Stimulated activated naive CD8-positive, alpha-beta T cell treated with anti-CD3 and anti-CD28 coated beads, Interleukin-15, Interleukin-2, amounts not matched to agents 100 U/mL and 50 U/mL, for 24 hours (primary cell): ENCODE results near the gene RPA3.

Experiments
- ATAC-seq: fragments of 150-1000 bp; cut with Tn5 transposase; one replicate; pipeline ENCODE4 v1.10.0; 2021
- DNase-seq: peaks from one replicate; pipeline ENCODE4 v3.0.0; 2021

Gene RPA3

DNA sequence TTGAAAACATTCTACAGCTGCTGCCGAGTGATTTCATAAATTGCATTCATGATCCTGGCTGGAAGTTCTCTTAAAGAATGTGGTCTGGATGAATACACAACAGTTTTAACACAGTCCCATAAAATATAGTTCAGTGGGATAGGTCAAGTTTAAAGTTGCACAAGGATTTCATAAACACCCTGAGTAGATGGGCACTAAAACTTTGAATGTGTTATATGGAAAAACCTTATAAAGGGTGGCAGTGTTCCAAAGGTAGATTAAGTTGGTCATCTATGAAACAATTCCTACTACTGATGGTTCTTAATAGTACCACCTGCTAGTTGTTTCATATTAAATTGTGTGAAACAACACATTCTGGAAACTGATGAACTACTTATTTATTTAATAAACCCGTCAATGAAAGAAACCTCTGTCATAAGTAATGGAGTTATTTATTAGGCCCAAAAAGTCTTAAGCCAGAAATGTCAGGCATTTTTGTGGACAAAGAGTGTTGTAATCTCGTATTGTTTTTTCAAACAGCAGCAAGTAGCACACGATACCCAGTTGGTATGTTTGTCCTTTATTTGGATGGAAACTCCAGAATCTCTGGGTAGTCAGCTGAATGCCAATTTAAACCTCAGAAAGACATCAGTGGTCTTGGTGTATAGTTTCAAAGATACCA, 14.3 kb upstream of the RPA3 start:
- ATAC-seq (peak; percentile 43), DNase-seq (no peak)

DNA sequence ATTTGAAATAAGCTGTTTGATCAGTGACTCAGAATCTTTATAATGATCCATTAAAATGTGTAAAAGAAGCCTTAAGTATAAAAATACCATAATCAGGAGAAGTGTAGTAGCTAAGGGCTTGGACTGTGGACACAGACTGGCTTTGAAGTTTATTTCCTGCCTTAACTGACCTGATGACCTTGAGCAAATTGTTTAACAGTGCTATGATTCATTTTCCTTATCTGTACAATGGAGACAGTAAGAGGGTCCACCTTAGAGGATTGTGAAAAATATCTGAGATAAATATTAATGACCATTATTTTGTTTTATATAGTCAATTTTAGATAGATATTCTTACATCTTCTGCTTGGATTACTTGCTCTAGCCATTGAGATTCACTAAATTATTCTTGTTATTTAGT, 13.3 kb upstream of the RPA3 start:
- no peak for DNase-seq
- ATAC-seq = no peak

DNA sequence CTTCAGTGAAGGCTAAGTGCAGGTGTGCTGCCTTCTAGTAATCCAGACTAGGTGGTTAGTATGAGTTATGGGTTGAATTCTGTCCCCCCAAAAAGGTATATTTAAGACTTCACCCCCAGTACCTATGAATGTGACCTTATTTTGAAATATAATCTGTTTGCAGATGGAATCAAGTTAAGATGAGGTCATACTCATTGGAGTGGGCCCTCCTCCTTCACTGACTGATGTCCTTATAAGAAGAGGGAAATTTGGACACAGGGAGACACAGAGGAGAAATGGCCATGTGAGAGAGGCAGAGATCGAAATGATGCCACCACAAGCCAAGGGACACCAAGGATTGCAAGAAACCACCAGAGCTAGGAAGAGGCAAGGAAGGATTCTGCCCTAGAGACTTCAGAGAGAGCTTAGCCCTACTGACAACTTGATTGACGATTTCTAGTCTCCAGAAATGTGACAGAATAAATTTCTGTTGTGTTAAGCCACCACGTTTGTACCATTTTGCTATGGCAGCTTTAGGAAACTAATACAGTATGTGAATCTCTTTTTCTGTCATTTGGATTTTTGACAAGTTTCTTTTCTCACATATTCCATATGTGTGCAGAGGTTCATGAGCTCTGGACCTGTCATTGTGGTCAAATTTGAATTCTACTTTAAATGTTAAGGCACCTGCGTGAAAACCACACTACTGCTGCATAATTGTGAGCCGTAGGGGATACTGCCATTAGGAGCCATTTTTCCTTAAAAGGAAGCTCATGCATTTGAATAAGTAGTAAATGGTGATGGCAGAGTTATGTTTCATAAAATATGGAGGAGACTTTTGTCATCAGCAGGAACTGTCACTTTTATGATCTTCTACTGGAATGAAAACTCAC, 2.6 kb upstream of the RPA3 start:
- ATAC-seq (peak; percentile 79), DNase-seq (no peak)

DNA sequence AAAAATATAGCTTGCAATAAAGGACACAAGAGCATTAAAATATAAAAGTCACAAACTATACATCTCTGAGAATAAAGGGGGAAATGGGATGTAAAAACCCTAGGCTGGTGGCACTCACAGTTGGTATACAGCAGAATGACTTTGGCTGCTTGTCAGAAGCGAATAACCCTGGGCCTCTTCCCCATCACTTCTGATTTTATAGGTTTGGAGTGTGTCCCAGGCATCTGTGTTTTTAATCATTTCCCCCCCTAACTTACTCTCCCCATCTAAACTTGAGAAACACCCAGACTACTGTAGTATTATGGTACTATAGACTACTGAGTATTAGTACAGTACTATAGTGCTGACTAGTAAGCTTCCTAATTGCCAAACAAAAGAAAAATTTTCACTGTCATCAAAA, 1.8 kb upstream of the RPA3 start:
- no peak for ATAC-seq
- DNase-seq = no peak

DNA sequence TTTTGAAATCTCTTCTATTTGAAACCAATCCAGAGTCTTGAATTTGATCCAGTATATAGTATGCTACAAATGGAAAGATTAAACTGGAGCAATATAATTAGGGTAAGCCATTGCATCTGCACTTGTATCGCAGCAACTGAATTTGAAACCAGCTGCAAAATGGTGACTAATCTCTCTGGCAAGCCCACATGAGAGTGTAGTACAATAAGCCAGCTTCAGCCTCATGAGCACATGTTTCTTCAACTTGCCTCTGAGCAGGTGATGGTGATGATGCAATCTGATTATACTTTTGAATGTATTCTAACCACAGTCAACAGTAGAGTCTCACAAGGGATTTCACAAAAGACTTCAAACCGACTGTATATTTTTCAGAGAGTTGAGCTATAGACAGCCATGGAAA, 829 bp upstream of the RPA3 start:
- ATAC-seq (peak; percentile 96), DNase-seq (peak; percentile 28)

DNA sequence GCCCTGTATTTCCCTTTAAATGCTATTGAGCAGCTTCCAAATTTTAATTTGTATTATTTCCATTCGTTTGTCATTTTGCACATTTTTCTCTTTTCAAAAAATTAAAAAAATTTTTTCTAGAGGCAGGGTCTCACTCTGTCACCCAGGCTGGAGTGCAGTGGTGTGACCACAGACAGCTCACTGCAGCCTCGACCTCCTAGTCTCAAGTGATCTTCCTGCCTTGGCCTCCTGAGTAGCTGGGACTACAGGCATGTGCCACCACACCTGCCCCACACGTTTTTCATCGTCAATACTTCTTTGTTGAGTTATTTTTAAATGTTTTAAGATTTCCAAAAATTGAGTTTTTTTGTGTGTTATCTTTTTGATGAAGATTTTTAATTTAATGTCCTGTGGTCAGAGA, 4.7 kb downstream of the RPA3 start:
- ATAC-seq (no peak), DNase-seq (no peak)

DNA sequence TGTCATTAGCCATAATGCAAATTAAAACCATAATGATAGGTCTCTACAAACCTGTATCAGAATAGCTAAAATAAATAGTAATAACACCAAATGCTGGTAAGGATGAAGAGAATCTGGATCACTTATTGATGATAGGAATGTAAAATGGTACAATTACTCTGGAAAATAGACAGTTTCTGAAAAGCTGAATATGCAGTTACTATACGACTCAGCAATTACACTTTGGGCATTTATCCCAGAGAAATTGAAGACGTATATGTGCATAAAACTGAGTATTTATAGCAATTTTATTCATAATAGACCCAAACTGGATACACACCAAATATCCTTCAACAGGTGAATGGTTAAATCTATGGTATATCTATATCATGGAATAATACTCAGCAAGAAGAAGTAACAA, 7.9 kb downstream of the RPA3 start:
- no peak for DNase-seq
- ATAC-seq = no peak

DNA sequence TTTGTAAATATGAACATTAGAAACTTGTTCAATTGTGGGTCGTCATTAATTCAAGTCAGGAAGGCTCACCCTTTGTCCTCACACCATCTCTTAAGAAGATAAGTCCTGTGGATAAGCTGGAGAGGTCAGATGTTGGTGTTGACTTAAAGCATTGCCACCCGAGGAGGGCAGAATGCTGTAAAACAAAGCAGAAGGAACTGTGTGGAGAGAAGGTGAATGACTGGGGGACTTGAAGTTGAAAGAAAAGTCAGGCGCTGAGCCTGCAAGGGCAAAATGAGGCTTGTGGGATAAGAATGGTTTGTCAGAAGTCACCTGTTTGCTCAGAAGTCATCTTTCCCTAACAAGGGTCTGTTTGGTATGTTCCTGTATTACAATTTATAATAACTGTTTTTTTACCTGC, 9.1 kb downstream of the RPA3 start:
- ATAC-seq (no peak), DNase-seq (no peak)

DNA sequence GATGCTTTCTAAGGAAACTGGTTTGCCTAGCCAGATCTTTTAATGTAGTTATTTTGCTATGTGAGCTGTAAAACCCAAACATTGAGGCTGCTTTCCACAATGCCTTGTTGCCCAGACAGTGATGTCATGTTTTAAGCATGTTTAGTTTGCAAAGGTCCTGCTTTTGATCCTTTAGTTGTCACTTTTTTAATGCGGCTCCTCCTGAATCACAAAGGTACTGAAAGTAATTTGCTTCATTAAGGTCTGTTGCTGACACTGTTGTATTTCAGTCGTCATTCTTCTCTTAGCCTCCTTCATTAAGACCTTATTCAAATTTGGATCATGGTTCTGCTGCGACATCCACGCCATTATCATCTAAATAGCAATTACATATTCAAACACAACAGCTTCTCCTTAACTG, 10.6 kb downstream of the RPA3 start:
- no peak for DNase-seq
- ATAC-seq = no peak

DNA sequence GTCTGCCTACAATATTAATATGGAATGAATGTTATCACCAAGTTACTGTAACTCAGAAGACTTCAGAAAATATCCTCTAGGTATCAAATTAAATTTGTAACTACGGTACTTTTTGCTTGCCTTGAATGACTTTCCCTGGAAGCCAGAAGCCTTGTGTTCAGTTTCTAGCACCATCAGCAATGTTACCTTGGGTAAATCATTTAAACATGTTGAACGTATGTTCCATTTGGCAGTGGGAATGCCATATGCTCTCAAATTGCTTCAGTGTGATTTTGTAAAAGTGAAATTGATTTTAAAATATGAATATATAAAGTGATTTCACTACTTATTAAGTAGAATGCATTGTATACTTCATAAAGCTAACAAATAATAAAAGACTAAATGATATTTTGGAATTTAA, 11.2 kb downstream of the RPA3 start:
- no peak for DNase-seq
- ATAC-seq = no peak

DNA sequence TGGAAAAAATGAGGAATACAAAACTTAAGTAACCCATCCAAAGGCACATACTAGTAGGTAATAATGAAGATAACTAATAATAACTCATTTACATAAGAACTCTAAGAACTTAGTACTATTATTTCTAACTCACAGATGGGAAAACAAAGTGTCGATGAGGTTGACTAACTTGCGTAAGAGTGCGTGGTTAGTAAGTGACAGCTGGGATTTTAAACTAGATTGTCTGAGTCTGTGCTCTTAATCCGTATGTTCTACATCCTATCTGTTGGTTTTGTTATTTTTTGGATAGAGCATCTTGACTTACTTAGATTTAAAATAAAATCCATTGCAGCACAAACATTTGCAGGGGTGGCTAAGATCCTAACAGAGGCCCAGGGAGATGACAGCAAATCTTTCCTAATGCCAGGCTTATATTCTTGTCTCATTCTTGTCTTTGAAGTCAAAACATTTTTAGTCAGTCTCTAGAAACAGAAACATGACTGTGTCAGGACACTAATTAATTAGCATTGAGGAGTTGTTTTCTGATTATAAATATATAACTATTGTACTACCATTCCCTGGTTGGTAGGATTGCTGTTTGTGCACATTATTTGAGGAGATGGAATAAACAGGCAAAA, 11.7 kb downstream of the RPA3 start:
- DNase-seq = no peak
- no peak for ATAC-seq

DNA sequence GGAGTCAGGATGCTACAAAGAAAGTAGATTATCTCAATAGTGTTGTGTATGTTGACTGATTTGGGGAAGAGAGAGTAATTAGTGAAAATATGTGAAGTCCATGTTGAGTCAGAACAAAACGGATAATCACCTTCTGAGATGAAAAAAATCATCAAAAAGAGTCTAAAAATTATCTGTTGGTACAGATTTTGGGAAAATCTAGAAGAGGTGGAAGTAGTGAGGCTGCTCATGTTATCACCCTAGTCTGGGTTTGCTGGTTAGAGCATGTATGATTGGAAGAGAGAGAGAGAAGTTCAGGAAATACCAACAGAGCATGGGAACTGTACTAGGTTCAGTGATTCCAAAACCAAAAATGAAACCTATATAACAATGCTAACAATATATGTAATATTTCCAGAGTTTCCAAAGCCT, 12.3 kb downstream of the RPA3 start:
- no peak for ATAC-seq
- no peak for DNase-seq

DNA sequence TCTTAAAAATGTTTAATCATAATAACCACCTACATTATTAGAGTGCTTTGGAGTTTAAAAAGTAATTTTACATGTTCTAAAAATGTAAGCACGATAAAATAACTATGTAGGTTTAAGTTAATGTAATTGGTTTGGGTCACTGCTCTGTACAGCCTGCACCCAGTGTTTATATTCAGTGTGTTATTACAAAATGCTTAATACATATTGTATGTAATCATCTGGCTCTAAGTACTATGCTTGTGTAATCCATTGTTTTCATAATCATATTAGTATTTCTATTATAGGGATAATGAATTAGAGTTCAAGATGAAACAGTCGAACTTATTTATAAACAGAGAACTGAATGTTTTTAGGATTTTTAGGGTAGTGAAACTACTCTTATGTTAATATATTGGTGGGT, 13.1 kb downstream of the RPA3 start:
- DNase-seq (no peak), ATAC-seq (no peak)

DNA sequence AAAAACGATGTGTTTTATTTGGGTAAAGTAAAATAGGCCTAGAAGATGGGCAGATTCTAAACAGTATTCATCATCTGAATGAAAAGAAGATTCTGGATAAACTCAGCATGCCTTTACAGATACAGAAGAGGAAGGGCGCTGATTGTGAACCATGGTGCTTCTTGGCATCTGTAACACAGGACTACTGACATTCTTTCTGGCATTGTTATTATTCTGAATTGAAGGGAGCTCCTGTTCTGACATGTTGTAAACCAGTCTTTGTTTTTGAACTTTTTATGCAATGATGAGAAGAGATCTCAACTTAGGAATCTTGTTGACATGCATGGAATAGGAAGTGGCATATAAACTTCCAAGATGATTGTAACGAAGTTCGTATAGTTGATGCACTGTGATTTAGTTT, 13.5 kb downstream of the RPA3 start:
- DNase-seq (no peak), ATAC-seq (no peak)

DNA sequence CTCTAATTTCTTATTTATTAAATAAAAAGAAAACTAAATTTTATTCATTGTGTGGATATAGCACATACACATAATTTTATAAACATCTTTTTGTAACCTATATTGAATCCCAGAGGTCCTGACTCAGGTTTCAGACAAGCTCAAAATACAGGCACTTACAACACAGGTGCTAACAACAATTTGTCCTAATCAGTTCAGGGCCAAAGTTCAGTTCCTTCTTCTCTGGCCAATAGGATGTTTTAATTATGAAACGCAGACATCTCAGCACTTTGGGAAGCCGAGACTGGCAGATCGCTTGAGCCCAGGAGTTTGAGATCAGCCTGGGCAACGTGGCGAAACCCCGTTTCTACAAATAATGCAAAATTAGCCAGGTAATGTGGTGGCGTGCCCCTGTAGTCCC, 15.0 kb downstream of the RPA3 start:
- ATAC-seq (no peak), DNase-seq (no peak)

DNA sequence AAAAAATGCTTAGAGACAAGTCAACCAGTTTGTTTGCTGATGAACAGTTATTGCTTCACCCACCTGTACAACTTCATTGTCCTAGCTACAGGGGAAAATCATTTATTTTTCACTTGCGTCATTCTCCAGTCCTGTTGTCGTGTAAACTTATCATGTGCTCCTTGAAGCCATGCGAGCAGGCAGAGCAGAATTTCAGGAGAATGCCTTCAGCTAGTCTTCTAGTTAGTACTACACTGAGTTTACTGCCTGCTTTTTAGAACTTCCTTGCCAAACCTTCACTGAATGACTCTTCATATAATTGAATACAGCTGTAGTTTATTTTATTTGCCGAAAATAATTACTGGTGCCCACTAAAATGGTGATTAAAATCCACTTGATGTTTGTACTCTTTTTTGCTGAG, 15.6 kb downstream of the RPA3 start:
- ATAC-seq = no peak
- no peak for DNase-seq

DNA sequence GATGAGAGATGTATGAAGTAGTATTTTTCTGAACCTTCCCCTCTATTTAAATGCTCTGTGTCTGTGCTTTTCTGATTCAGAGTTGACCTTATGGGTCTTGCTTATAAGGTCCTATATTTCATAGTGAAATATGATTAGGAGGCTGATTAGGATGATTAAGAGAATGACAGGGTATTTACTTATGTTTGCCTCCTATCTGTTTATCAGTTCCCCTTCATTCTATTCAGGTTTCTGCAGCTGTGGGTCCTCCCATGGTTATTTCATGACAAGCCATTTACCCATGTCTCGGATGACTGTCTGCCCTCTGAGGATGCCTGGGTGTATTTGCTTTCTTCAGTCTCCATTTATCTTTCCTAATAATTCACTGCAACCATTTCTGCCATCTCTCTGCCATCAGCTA, 16.9 kb downstream of the RPA3 start:
- no peak for ATAC-seq
- DNase-seq = no peak

DNA sequence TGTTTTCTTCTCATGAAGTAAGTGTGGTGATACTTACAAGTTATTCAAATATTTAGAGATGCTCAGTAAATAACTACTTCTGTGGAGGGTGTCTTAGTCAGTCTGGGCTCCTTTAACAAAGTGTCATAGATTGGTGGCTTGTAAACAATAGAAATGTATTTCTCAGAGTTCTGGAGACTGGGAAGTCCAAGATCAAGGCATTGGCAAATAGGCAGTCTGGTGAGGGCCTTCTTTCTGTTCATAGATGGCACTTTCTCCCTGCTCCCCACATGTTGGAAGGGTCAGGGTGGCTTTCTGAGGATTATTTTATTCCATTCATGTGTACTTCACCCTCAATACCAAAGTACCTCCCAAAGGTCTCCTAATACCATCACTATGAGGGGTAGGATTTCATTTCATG, 18.4 kb downstream of the RPA3 start:
- DNase-seq (no peak), ATAC-seq (no peak)

DNA sequence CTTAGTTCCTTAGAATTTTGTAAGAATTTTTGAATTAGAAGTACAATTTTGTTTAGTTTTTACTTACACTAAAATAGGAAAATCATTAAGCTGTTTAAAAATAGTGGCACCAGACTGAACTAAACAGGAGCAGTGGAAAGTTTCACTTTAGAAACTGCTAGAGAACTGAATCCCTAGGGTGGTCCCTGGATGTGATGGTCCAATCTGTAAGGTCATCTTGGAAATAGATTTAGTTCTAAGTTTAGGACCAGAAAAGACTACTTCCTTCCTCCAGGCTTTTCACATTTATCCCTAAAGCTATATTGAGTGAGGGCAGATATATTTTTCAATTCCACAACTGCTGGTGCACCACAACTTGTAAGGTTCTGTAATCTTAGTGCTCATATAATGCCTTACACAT, 19.0 kb downstream of the RPA3 start:
- DNase-seq (no peak), ATAC-seq (no peak)

DNA sequence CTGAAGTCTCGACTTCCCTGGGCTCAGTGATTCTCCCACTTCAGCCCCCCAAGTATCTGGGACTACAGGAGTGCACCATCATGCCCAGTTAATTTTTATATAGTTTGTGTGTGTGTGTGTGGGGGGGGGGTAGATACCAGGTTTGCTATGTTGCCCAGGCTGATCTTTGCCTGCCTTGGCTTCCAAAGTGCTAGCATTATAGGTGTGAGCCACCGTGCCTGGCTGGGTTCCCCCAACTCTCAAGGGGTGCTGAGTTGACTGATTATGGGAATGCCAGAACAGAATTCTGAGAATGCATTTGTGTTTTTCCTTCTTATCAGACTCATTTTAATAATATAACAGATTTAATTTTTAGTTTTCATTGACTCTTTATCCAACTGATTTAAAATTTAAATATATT, 19.5 kb downstream of the RPA3 start:
- ATAC-seq = no peak
- DNase-seq = no peak

DNA sequence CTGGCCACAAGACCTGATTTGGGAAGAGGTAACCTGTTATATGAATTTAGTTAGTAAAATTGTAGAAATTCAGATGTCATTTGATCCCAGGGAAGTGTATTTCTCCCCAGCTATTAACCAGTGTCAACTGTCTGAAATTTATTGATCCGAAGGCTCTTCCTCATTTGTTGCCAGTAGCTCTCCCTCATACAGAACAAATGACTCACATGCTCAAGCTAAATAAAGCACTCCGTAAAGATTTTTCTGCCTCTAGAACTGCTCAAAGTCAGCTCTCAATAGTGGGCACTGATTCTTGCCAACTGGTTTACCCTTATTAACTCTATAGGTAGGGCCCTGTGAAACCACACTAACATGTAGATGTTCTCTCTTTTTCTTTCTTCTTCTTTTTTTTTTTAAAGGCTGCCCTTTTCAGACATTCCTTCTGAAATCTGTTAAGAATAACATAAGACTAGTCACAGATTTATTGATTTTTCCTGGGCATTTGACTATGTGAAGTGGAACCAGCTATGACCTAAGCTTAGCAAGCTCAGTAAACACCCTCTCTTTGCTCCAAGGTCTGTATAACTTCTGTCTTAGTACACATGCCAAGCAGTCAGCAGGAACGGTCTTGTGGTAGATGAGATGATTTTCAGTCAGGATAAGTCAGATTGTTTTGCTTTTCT, 21.8 kb downstream of the RPA3 start:
- ATAC-seq (no peak), DNase-seq (no peak)

DNA sequence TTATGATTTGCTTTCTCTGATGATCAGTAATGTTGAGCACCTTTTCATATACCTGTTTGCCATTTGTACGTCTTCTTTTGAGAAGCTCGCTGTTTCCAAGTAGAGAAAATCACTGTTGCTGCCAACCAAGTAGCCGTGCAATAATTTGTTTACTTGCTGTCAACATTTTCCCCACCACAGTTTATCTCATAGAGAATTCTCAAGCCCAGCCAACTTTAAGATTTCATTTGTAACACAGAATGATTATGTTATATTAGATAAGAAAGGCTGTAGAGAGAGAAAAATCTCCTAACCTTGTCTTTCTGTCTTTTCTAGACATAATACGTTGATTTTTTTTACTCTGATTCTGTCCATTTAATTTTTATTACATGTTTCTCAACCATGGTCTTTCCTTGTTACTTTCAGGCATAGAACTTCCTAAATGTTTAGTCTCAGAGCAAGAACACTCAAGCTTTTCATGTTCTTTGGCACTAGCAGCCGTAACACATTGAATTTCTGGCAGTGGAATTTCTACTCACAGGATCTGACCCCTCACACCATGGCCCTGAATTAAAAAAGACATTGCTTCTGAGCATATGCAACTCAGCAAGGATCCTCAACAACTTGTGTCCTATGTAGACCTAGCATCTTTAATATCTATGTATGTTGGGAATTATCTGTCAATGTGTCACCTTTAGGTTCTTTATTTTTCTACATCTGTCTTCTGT, 23.1 kb downstream of the RPA3 start:
- no peak for ATAC-seq

More for the DNA sequence above, 23.1 kb downstream of the RPA3 start:
- no peak for DNase-seq
